Measurements from ENCODE around the gene CADPS.
A peak's percentile ranks its signal among the peaks of the same experiment; 100 is the strongest.

CADPS gene

GRCh38 chr3:62874711-62875557 lies at the start of gene CADPS:
Gene CADPS (minus strand): TSS chr3:62875416. CDS start chr3:62875029, 387 bp downstream.
- Histone ChIP-seq H3K9me3 (peaks cover 24% of the 10 kb centered on the region), H3K27me3 (no peaks in the 10 kb centered on the region), H3K4me3 (no peak within 1 kb of the TSS), H4K20me1 (no peaks in the 10 kb centered on the region), H3K9ac (no peak within 1 kb of the TSS), H3K27ac (no peak within 1 kb of the TSS), H3K36me3 (no peaks in the 10 kb centered on the region), H3K4me2 (no peak within 1 kb of the TSS), H3K4me1 (0 out of 2 replicates have a peak, but pooled peaks cover 7% of the 10 kb centered on the region)
- TF ChIP-seq Cebpa-rat (IDR thresholded peaks at IDR 0.05) = no peak

DNA sequence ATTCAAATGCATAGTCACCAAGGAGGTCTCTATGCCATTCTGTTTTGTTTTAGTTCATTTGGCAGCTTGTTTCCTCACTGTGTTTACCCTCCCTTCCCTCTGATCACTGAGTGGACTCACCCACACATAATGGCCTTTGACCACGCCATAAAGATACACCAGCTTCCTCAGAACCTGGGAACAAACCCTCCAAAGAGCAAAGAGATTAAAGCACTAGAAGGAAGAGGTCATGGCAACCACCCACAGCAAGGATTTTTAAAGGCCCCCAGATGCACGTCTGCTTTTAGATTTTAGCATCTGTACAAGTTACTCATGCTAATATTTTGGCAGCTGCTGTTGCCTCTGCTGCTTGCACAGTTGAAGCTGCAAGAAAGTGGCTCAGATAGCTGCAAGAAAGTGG lies 47.9 kb upstream of the CADPS start:
- Histone ChIP-seq H3K4me2 (peak overlapping the region; percentile 26; the same call in 1 of the 2 replicates), H3K9ac (no peak overlapping the region), H3K9me3 (no peaks in the 10 kb centered on the region), H3K4me3 (no peak overlapping the region), H3K36me3 (no peaks in the 10 kb centered on the region), H3K27ac (no peak overlapping the region), H3K4me1 (peaks cover 11% of the 10 kb centered on the region), H3K27me3 (no peaks in the 10 kb centered on the region), H4K20me1 (no peaks in the 10 kb centered on the region)
- TF ChIP-seq Cebpa-rat (IDR thresholded peaks at IDR 0.05) = no peak

DNA sequence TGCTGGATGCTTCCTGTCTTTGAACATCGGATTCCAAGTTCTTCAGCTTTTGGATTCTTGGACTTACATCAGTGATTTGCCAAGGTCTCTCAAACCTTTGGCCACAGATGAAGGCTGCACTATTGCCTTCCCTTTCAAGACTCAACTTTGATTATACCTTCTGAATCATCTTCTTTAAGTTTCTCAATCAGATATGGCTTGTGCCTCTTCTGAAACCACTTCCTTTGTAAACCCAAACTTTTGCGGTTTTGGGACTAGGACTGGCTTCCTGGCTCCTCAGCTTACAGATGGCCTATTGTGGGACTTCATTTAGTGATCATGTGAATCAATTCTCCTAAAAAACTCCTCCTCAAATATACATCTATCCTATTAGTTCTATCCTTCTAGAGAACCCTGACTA lies 47.1 kb upstream of the CADPS start:
- Histone ChIP-seq H3K36me3 (no peaks in the 10 kb centered on the region), H3K27ac (no peak overlapping the region), H4K20me1 (no peaks in the 10 kb centered on the region), H3K9me3 (no peaks in the 10 kb centered on the region), H3K27me3 (no peaks in the 10 kb centered on the region), H3K4me1 (peaks cover 11% of the 10 kb centered on the region), H3K4me3 (no peak overlapping the region), H3K9ac (no peak overlapping the region), H3K4me2 (peak overlapping the region; percentile 26)
- TF ChIP-seq Cebpa-rat (IDR thresholded peaks at IDR 0.05) = no peak

DNA sequence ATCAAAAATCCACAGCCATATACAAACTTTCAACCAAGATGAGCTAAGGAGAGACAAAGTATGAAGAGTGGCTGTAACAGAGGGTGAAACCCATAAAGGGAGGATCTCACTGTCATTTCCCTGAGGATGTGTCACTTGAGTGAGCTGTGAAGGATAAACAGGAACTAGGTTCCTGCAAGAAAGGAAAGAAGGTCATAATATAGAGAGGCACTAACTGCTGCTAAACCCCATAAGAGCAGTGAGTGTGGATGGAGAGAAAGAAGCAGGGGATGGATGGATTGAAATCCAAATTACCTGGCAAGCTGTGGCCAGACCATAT lies 45.2 kb upstream of the CADPS start:
- no peaks in the 10 kb centered on the region for H4K20me1 ChIP-seq
- H3K9me3 ChIP-seq = no peaks in the 10 kb centered on the region
- no peak for TF ChIP-seq Cebpa-rat (IDR thresholded peaks at IDR 0.05)
- no peaks in the 10 kb centered on the region for H3K27me3 ChIP-seq
- H3K36me3 ChIP-seq = no peaks in the 10 kb centered on the region
- peaks cover 11% of the 10 kb centered on the region for H3K4me1 ChIP-seq
- H3K4me2 ChIP-seq = no peak overlapping the region
- no peak overlapping the region for H3K4me3 ChIP-seq
- H3K27ac ChIP-seq = no peak overlapping the region
- H3K9ac ChIP-seq = no peak overlapping the region

DNA sequence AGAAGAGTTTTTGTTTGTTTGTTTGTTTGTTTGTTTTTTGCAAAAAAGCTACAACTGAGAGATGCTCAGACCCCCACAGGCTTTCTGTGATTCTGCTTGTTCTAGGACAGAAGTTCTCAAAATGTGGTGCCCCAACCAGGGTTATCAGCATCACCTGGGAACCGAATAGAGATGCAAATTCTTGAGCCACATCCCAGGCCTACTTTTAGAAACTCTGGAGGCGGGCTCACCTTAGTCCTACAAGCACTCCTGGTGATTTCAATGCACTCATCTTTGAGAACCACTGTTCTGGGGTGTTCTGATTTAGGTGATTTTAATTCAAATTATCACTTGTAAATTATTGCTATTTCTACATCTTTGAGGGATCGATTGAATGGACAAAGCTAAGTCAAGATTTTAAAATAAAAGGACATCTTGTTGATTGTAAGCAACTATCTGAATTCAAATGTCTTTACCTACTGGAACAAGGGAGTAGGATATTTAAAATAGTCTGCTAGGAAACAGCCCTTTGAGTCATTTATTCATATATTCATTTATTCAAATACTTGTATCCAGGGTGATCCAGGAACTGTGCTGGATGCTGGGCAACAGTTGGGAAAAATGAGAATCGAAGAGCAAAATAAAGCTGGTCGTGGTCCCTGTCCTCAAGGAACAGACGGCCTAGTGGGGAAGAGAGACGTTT lies 44.7 kb upstream of the CADPS start:
- Histone ChIP-seq H3K9ac (no peak overlapping the region), H3K4me1 (peaks cover 11% of the 10 kb centered on the region), H3K4me3 (no peak overlapping the region), H3K4me2 (no peak overlapping the region), H4K20me1 (no peaks in the 10 kb centered on the region), H3K36me3 (no peaks in the 10 kb centered on the region), H3K27me3 (no peaks in the 10 kb centered on the region), H3K9me3 (no peaks in the 10 kb centered on the region), H3K27ac (no peak overlapping the region)
- no peak for TF ChIP-seq Cebpa-rat (IDR thresholded peaks at IDR 0.05)

DNA sequence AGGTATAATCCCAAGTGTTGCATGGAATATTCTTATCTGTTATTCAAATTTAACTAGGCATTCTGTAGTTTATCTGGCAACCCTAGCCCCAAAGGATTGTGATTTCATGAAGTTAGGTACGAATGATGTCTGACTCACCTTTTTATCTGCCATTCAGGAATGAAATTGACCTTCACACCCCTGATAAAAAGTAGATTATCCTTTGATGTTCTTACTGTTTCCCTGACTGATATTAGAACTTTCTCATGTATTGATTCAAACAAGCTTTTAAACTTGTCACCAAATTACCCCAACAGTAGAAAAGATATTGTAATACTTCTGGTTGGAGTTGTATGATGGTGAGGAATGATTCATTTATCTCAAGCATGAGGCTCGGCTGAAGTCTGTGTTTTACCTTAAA lies 43.6 kb upstream of the CADPS start:
- Histone ChIP-seq H3K9ac (no peak overlapping the region), H3K4me1 (peaks cover 11% of the 10 kb centered on the region), H3K27ac (no peak overlapping the region), H3K36me3 (no peaks in the 10 kb centered on the region), H3K4me3 (no peak overlapping the region), H4K20me1 (no peaks in the 10 kb centered on the region), H3K9me3 (no peaks in the 10 kb centered on the region), H3K27me3 (no peaks in the 10 kb centered on the region), H3K4me2 (no peak overlapping the region)
- no peak for TF ChIP-seq Cebpa-rat (IDR thresholded peaks at IDR 0.05)

GRCh38 chr3:62918131-62918530 lies 42.9 kb upstream of the CADPS start:
- Histone ChIP-seq H3K9me3 (no peaks in the 10 kb centered on the region), H3K9ac (no peak overlapping the region), H3K4me3 (no peak overlapping the region), H3K4me1 (peaks cover 11% of the 10 kb centered on the region), H3K27ac (no peak overlapping the region), H3K36me3 (no peaks in the 10 kb centered on the region), H4K20me1 (no peaks in the 10 kb centered on the region), H3K4me2 (no peak overlapping the region), H3K27me3 (no peaks in the 10 kb centered on the region)
- TF ChIP-seq Cebpa-rat (IDR thresholded peaks at IDR 0.05) = no peak

DNA sequence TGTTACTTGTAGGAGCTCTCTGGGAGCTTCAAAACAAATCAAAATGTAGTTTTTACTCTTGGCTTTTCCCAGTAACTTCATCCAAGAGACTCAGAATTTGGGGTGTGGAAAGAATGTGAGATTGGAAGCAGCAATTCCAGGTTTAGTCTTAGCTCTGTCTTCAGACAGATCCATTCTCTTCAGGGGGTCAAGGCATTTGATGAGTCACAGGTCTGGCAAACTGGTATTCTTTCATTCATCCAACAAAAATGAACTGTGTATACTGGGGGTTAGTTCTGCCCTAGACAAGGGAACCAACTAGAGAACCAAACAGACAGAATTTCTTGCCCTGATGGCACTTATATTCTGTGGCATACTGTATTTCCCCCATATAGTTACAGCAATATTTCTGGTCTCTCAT lies 36.3 kb upstream of the CADPS start:
- Histone ChIP-seq H3K4me2 (no peak overlapping the region), H3K27ac (no peak overlapping the region), H3K4me3 (no peak overlapping the region), H4K20me1 (no peaks in the 10 kb centered on the region), H3K27me3 (no peaks in the 10 kb centered on the region), H3K9me3 (no peaks in the 10 kb centered on the region), H3K36me3 (no peaks in the 10 kb centered on the region), H3K4me1 (no peaks in the 10 kb centered on the region), H3K9ac (no peak overlapping the region)
- TF ChIP-seq Cebpa-rat (IDR thresholded peaks at IDR 0.05) = no peak

GRCh38 chr3:62905331-62905730 lies 30.1 kb upstream of the CADPS start:
- H3K4me3 ChIP-seq = no peak overlapping the region
- H3K36me3 ChIP-seq = no peaks in the 10 kb centered on the region
- H3K9ac ChIP-seq = no peak overlapping the region
- no peaks in the 10 kb centered on the region for H3K9me3 ChIP-seq
- no peaks in the 10 kb centered on the region for H3K4me1 ChIP-seq
- no peak overlapping the region for H3K4me2 ChIP-seq
- no peak overlapping the region for H3K27ac ChIP-seq
- H3K27me3 ChIP-seq = no peaks in the 10 kb centered on the region
- no peaks in the 10 kb centered on the region for H4K20me1 ChIP-seq
- no peak for TF ChIP-seq Cebpa-rat (IDR thresholded peaks at IDR 0.05)
